ENCODE results near the gene WIZ. TPM values are rescaled to one million over a fixed set of nuclear protein-coding genes. Genes with fewer than 3 reads are reported as not detected.

The WIZ gene
- total and polyA plus RNA-seq, 10 donors: 6.6 to 33.7 (median 24.8) TPM

DNA sequence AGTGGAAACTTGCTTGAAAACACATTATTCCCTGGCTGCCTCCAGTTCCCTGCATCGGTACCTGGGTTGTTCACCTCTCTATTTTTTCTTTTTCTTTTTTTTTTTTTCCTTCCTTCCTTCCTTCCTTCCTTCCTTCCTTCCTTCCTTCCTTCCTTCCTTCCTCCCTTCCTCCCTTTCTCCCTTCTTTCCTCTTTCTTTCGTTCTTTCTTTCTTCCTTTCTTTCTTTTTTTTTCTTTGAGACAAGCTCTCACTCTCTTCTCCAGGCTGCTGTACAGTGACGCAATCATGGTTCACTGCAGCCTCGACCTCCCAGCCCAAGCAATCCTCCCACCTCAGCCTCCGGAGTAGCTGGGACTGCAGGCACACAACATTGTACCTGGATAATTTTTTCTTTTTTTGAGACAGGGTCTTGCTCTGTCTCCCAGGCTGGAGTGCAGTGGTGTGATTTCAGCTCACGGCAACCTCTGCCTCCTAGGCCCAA, 18.0 kb upstream of the WIZ start:
- TF ChIP-seq, protein P1, sequence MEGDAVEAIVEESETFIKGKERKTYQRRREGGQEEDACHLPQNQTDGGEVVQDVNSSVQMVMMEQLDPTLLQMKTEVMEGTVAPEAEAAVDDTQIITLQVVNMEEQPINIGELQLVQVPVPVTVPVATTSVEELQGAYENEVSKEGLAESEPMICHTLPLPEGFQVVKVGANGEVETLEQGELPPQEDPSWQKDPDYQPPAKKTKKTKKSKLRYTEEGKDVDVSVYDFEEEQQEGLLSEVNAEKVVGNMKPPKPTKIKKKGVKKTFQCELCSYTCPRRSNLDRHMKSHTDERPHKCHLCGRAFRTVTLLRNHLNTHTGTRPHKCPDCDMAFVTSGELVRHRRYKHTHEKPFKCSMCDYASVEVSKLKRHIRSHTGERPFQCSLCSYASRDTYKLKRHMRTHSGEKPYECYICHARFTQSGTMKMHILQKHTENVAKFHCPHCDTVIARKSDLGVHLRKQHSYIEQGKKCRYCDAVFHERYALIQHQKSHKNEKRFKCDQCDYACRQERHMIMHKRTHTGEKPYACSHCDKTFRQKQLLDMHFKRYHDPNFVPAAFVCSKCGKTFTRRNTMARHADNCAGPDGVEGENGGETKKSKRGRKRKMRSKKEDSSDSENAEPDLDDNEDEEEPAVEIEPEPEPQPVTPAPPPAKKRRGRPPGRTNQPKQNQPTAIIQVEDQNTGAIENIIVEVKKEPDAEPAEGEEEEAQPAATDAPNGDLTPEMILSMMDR (IDR thresholded peaks at IDR 0.05 in 8 of 11, conservative IDR thresholded peaks at IDR 0.05 in 3 of 11): no peak
- TF ChIP-seq POLR2AphosphoS5 (IDR thresholded peaks at IDR 0.05) (no peak), POLR2A (IDR thresholded peaks at IDR 0.05) (no peak)
- 66 to 77% (median 71%) methylated on average over 6 of the region's 6 CpGs for WGBS, 5 donors
- intact Hi-C loops (cut with DNase I; ENCODE audit: low total_unique reads): no loop called here
- Histone ChIP-seq H3K9me3 (no peaks in the 10 kb centered on the region), H3K4me1 (peaks cover 15 to 75% (median 52%) of the 10 kb centered on the region in 6 donors), H3K36me3 (peaks cover 0 to under 1% (median 0%) of the 10 kb centered on the region in 6 donors), H3K4me3 (no peak overlapping the region), H3K27me3 (replicated peaks in 1 of 7) (peaks cover 0 to 55% (median 19%) of the 10 kb centered on the region in 7 donors), H3K27ac (peak overlapping the region in 4 of 8 donors; percentile 47 to 79 (median 68))
- DNase-seq: peak; percentile 34

DNA sequence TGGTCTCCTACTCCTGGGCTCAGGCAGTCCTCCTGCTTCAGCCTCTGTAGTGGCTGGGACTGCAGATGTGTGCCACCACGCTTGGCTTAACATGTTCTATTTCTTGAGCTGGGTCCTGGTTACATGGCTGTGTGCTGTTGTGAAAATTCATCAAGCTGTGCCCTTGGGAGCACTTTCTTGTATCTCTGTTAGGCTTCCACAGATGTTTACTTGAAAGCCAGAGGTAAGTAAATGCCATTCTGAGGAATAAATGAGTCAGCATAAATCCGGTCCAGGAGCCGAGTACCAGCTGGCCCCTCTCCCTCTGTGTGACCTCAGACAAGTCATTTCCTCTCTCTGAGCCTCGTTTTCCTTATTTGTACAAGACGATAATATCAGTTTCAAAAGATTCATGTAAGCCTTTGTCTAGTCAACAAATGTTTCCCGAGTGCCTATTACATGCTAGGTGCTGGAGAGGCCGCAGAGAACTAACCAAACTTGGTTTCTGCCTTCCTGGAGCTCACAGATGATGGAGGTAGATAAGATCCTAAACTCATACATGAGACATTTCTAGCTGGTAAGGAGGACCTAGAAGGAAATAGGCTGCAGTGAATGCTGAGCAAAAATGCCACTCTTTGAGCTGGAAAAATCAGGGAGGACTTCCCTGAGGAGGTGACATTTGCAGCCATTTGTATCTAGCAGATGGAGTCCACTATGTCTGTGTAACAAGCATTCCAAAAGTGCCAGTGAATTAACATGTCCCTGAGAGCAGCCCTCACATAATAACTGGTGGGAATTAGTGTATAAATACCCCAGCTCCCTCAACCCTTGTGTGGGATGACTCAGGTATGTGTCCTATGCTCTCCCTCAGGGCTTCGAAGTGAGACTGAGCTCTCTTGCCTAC, 17.3 kb upstream of the WIZ start:
- Histone ChIP-seq H3K27ac (peak overlapping the region in 7 of 8 donors; percentile 35 to 79 (median 66)), H3K4me3 (no peak overlapping the region), H3K36me3 (peaks cover 0 to 8% (median 0%) of the 10 kb centered on the region in 6 donors), H3K9me3 (no peaks in the 10 kb centered on the region), H3K4me1 (peaks cover 20 to 82% (median 58%) of the 10 kb centered on the region in 6 donors), H3K27me3 (replicated peaks in 1 of 7) (peaks cover 0 to 51% (median 19%) of the 10 kb centered on the region in 7 donors)
- WGBS, 5 donors: 14 to 20% (median 19%) methylated on average over 8 of the region's 8 CpGs
- intact Hi-C loops (cut with DNase I; ENCODE audit: low total_unique reads): no loop called here
- TF ChIP-seq POLR2AphosphoS5 (IDR thresholded peaks at IDR 0.05) (peak in 1 of 3 donors; percentile 53), POLR2A (IDR thresholded peaks at IDR 0.05) (no peak)
- TF ChIP-seq, protein P1 (IDR thresholded peaks at IDR 0.05 in 8 of 11, conservative IDR thresholded peaks at IDR 0.05 in 3 of 11): no peak
- peak; percentile 67 for DNase-seq

DNA sequence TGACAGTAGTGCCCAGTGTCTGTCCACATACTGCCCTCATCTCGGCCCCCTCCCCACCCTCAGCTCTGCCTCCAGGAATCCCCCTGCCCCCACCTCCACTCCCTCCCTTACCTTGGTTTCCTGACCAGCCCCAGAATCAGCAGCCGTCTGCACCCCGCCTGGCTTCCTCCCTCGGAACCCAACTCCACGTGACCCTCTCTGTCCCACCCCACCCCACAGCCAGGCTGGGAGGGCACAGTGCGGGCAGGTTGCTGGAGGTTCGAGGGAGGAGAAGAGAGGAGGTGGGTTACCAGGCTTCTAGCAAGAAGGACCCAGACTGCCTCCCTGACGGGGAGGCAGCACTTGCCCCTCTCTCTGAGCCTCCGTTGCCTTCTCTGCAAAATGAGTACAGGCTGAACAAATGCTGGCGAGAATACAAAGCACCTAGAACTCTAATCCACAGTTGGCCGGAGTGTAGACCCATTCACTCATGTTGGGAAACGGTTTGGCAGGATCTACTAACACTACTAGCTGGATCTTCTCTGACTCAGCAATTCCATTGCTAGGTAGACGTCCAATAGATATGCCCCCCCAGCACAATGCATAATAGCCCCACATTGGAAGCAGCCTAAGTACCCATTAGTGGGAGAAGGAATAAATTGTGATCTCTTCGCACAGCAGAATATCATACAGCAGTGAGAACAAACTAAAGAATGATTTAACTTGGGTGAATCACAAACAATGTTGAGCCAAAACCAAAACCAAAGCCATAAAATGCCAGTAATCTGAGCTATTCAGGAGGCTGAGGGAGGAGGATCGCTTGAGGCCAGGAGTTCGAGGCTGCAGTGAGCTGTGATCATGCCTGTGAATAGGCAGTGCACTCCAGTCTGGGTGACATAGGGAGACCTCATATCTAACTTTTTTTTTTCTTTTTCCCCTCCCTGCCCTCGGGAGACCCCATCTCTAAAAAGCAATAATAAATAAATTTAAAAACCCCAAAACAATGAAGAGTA, 14.9 kb upstream of the WIZ start, which contains the start of gene RASAL3:
RASAL3 (minus strand) TSS at position 151 of the 992 bp plus-strand sequence. CDS start 186 bp downstream, outside the sequence.
- intact Hi-C loops (cut with DNase I; ENCODE audit: low total_unique reads): no loop called here
- DNase-seq: peak; percentile 92
- Histone ChIP-seq H3K27ac (peak within 1 kb of the TSS; percentile 89 to 98 (median 91)), H3K4me3 (peak within 1 kb of the TSS; percentile 55 to 94 (median 66)), H3K36me3 (peaks cover 0 to 32% (median 12%) of the 10 kb centered on the region in 6 donors), H3K9me3 (no peaks in the 10 kb centered on the region), H3K27me3 (replicated peaks in 1 of 7) (peaks cover 0 to 28% (median 12%) of the 10 kb centered on the region in 7 donors), H3K4me1 (peaks cover 17 to 91% (median 61%) of the 10 kb centered on the region in 6 donors)
- TF ChIP-seq, protein P1 (IDR thresholded peaks at IDR 0.05 in 8 of 11, conservative IDR thresholded peaks at IDR 0.05 in 3 of 11): no peak
- TF ChIP-seq POLR2AphosphoS5 (IDR thresholded peaks at IDR 0.05): peak; percentile 37 to 75 (median 72)
- 23 to 27% (median 26%) methylated on average over 16 to 17 of the region's 17 CpGs for WGBS, 5 donors

Data from spleen (tissue), 11 donors.